ENCODE measurements around the gene WDR7.

DNA sequence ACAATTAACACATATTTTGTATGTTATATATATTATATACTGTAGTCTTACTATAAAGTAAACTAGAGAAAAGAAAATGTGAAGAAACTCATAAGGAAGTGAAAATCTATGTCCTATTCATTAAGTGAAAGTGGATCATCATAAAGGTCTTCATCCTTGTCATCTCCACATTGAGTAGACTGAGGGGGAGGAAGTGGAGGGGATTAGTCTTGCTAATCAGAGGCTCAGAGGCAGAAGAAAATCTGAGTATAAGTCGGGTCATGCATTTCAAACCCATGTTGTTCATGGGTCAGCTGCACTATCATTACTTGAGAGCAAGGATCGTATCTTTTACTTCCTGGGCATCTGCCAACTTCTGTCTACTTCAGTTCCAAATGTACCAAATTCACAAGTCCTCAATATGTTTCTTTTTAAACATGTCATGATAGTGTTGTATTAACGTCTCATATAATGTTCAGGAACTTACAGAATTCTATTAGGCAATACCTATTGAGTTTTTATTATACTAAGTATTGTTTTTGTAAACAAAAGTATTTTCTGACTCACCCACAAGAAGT lies 286.8 kb downstream of the WDR7 start:
- TF ChIP-seq EP300 (IDR thresholded peaks at IDR 0.05; ENCODE audit: borderline replicate concordance) (no peak), NFIC (IDR thresholded peaks at IDR 0.05) (no peak), ZBTB7A (IDR thresholded peaks at IDR 0.05; ENCODE audit: low read depth) (no peak), RAD21 (IDR thresholded peaks at IDR 0.05; ENCODE audit: low read depth) (no peak), TEAD4 (IDR thresholded peaks at IDR 0.05) (no peak), TCF12 (IDR thresholded peaks at IDR 0.05; ENCODE audit: low read depth) (no peak), CREB1 (IDR thresholded peaks at IDR 0.05; ENCODE audit: low read depth) (no peak)
- TF ChIP-seq, protein P1, sequence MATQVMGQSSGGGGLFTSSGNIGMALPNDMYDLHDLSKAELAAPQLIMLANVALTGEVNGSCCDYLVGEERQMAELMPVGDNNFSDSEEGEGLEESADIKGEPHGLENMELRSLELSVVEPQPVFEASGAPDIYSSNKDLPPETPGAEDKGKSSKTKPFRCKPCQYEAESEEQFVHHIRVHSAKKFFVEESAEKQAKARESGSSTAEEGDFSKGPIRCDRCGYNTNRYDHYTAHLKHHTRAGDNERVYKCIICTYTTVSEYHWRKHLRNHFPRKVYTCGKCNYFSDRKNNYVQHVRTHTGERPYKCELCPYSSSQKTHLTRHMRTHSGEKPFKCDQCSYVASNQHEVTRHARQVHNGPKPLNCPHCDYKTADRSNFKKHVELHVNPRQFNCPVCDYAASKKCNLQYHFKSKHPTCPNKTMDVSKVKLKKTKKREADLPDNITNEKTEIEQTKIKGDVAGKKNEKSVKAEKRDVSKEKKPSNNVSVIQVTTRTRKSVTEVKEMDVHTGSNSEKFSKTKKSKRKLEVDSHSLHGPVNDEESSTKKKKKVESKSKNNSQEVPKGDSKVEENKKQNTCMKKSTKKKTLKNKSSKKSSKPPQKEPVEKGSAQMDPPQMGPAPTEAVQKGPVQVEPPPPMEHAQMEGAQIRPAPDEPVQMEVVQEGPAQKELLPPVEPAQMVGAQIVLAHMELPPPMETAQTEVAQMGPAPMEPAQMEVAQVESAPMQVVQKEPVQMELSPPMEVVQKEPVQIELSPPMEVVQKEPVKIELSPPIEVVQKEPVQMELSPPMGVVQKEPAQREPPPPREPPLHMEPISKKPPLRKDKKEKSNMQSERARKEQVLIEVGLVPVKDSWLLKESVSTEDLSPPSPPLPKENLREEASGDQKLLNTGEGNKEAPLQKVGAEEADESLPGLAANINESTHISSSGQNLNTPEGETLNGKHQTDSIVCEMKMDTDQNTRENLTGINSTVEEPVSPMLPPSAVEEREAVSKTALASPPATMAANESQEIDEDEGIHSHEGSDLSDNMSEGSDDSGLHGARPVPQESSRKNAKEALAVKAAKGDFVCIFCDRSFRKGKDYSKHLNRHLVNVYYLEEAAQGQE (IDR thresholded peaks at IDR 0.05; ENCODE audit: low read depth), result no peak
